BJ (cell line): Measurements from ENCODE around the gene TXNDC16. TPM values are rescaled to one million over a fixed set of nuclear protein-coding genes. Genes with fewer than 3 reads are reported as not detected.
A peak's percentile ranks its signal among the peaks of the same experiment; 100 is the strongest.

Source experiments
- CTCF ChIA-PET: fragments of 350-600 bp; formaldehyde crosslinking; extraction: SDS; loops from one replicate; lab custom pipeline; 2021; ENCODE audit warnings: antibody characterized with exemption, inconsistent platforms; lab: Yijun Ruan, JAX
- POLR2A ChIA-PET: fragments of 300-600 bp; sonication (Branson Sonifier 250); formaldehyde crosslinking; extraction: SDS; loops from one replicate; lab custom pipeline; 2021; ENCODE audit warnings: antibody characterized with exemption; lab: Charles Lee
- DNase-seq: peaks from one replicate; pipeline ENCODE4 v3.0.0-alpha.2; 2011; ENCODE audit warnings: low read depth
- H3K27me3 ChIP-seq: 2 replicates; pipeline ENCODE4 v1.6.0; 2011; ENCODE audit warnings: low read length; ENCODE audit not compliant: control insufficient read depth, insufficient read depth
- H3K36me3 ChIP-seq: 2 replicates; pipeline ENCODE4 v1.5.1; 2011; ENCODE audit warnings: low read length; ENCODE audit not compliant: control insufficient read depth, insufficient read depth
- H3K4me3 ChIP-seq: 2 replicates; pipeline ENCODE4 v1.5.1; 2011; ENCODE audit warnings: low read depth, mild to moderate bottlenecking, control low read depth, low read length
- polyA plus RNA-seq: library from polyadenylated mRNA; depleted of rRNA; stranded (reverse); fragments of >200 nt; gene quantifications from 2 replicates; pipeline ENCODE4 v1.2.3, GENCODE V29; 2011
- TF ChIP-seq, protein P1 (sequence below): IDR thresholded peaks from 2 replicates; pipeline ENCODE4 v1.5.1; 2011; ENCODE audit warnings: low read depth, mild to moderate bottlenecking, control low read depth, inconsistent platforms, low read length, moderate library complexity; ENCODE audit not compliant: insufficient read depth

Gene TXNDC16
- polyA plus RNA-seq, 1 experiment = 1.1 TPM

DNA sequence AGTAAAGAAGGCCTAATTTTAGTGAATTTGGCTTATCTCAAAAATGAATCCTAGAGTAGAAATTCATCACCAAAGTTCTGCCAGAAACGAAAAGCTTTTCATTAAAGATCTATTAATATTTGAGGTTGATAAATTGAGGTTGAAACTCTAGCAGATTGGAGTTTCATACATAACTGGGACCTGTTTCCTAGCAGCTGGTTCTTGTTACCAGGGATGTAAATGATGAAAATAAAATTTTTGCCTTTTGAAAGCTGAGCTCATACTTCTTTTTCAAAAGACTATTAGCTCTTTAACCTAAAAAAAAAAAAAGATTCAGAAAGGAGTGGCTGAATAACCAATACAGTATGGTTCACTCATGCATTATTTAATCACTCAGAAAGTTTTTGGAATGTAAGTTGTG lies 139.9 kb downstream of the TXNDC16 start:
- DNase-seq = no peak
- POLR2A ChIA-PET = no interaction called here
- TF ChIP-seq, protein P1, sequence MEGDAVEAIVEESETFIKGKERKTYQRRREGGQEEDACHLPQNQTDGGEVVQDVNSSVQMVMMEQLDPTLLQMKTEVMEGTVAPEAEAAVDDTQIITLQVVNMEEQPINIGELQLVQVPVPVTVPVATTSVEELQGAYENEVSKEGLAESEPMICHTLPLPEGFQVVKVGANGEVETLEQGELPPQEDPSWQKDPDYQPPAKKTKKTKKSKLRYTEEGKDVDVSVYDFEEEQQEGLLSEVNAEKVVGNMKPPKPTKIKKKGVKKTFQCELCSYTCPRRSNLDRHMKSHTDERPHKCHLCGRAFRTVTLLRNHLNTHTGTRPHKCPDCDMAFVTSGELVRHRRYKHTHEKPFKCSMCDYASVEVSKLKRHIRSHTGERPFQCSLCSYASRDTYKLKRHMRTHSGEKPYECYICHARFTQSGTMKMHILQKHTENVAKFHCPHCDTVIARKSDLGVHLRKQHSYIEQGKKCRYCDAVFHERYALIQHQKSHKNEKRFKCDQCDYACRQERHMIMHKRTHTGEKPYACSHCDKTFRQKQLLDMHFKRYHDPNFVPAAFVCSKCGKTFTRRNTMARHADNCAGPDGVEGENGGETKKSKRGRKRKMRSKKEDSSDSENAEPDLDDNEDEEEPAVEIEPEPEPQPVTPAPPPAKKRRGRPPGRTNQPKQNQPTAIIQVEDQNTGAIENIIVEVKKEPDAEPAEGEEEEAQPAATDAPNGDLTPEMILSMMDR = no peak
- CTCF ChIA-PET = interaction anchor here (1.6 kb wide), 1 partner anchor 11 kb away, joined by 5 read pairs; no protein-coding TSS in a partner anchor
- Histone ChIP-seq H3K36me3 (no peaks in the 10 kb centered on the region), H3K27me3 (no peaks in the 10 kb centered on the region), H3K4me3 (no peak overlapping the region)

DNA sequence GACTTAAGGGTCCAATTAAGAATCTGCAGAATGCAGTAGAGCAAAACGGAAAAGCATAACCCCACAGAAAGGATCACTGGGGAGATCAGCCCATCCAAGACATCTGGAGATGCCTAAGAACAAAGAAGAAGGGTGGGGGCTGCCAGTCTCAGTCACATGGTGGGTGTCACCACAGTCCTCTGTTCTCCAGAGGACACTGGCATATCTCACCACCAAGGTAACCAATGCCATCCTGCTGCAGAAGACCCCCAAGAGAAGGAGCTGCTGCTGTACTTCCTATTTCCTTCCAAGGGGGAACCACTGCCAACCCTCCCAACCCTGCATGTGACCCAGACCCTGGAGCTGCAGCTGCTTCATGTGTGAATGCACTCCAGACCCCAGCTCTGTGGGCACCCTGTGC lies 147.0 kb downstream of the TXNDC16 start:
- no peak overlapping the region for H3K4me3 ChIP-seq
- TF ChIP-seq, protein P1 = no peak
- CTCF ChIA-PET = interaction anchor here (0.5 to 0.9 kb wide), 3 partner anchors 73 to 923 kb away, joined by 3 read pairs; no protein-coding TSS in a partner anchor
- POLR2A ChIA-PET = no interaction called here
- no peak for DNase-seq
- H3K27me3 ChIP-seq = no peaks in the 10 kb centered on the region; the same call in 1 of the 2 replicates
- no peaks in the 10 kb centered on the region for H3K36me3 ChIP-seq

DNA sequence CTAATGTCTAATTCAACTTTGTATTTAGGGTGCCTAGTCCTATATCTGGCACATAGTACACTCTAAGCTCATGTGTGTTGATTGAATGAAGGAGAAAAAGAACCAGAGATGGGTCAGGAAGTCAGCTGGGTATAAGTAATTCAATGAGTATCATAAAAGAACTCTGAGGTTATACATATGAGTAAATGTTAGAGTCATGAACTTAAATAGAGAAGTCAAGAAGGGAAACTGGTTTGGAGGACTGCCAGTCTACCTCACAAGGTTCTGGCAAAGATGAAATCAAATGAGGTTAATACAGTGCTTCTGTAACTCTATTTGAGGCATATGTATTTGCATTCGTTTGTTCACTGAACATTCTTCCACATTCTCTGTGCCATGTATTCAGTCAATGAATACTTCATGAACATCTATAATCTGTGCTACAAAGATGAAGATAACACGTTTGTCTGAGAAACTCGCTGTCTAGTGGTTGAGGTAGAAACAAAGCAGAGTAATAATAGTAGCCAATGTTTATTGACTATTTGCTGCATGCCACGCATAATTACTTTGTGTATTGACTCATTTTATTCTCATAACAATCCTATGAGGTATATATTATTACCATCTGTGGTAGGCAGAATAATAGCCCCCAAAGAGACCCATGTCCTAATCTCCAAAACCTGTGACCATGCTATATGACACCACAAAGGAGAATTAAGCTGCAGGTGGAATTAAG lies 149.3 kb downstream of the TXNDC16 start:
- Histone ChIP-seq H3K36me3 (no peaks in the 10 kb centered on the region), H3K4me3 (no peak overlapping the region), H3K27me3 (no peaks in the 10 kb centered on the region; the same call in 1 of the 2 replicates)
- ChIA-PET CTCF (interaction anchor here (1.2 kb wide), 1 partner anchor 103 kb away, joined by 3 read pairs; no protein-coding TSS in a partner anchor), POLR2A (no interaction called here)
- no peak for DNase-seq
- TF ChIP-seq, protein P1 = no peak

DNA sequence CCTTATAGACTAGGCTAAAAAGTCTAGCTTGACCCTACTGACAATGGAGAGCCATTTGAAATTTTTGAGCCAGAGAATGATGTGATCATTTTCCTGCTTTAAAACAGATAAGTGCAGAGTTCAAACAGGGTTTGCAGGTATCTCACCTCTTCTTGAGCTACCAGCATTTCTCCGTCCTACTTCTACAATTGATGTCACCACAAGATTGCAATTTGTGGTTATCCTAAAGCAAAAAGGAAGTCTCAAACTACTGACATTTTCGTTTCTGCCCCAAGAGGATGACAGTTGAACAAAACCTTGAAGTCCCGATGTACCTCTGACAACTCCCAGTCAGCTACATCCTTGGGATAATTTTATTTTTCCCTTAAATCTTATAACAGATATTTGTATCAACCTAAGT lies 151.5 kb downstream of the TXNDC16 start:
- ChIA-PET POLR2A (no interaction called here), CTCF (interaction anchor here (0.9 to 1.5 kb wide), 6 partner anchors 8 to 905 kb away, joined by 3 to 4 read pairs (median 3); no protein-coding TSS in a partner anchor)
- no peaks in the 10 kb centered on the region; the same call in 1 of the 2 replicates for H3K27me3 ChIP-seq
- no peak overlapping the region for H3K4me3 ChIP-seq
- TF ChIP-seq, protein P1 = no peak
- no peaks in the 10 kb centered on the region for H3K36me3 ChIP-seq
- no peak for DNase-seq

DNA sequence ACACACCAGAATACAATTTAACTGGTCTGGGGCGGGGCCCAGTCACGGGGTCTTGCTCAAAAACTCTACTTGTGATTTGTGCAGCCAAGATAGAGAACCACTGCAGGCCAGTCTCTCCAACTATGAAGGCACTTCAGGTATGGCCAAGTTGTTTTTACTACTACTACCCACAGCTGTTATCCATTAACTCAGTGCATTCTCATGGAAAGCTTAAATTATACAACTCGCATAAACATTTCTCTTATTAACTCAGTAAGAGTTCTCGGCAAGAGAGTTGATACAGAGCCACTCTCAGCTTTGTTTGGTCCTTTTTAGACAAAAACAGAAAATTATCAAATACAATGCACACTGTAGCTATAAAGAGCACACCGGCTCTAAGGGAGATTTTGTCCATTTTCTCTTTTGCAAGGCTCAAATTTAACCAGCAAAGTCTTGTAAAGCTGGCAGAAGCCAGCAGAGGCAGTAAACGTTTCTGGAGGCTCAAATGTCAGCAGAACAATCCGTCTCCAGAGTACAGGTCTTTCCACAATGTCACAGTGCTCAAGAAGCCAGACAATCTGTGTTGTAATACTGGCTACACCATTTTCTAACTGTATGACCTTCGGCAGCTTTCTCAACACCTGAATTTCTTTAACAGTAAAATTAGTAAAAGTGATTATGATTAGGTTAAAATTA lies 152.2 kb downstream of the TXNDC16 start:
- no peaks in the 10 kb centered on the region for H3K36me3 ChIP-seq
- no peak overlapping the region for H3K4me3 ChIP-seq
- DNase-seq = peak; percentile 49
- no peaks in the 10 kb centered on the region; the same call in 1 of the 2 replicates for H3K27me3 ChIP-seq
- CTCF ChIA-PET = interaction anchor here (1.2 to 1.5 kb wide), 6 partner anchors 8 to 906 kb away, joined by 3 to 4 read pairs (median 3); no protein-coding TSS in a partner anchor
- POLR2A ChIA-PET = interaction anchor here (0.6 kb wide), 1 partner anchor 8 kb away, joined by 4 read pairs; no protein-coding TSS in a partner anchor
- TF ChIP-seq, protein P1 = peak; percentile 34
